ENCODE data around the gene UGT1A1. TPM values are rescaled to one million over a fixed set of nuclear protein-coding genes. Genes with fewer than 3 reads are reported as not detected.

The UGT1A1 gene
- total RNA-seq, 1 experiment from 2014 or later: not detected

GRCh38 chr2:233780771-233781170 is 20.7 kb downstream of the UGT1A1 start:
- WGBS (ENCODE audit: extremely low coverage, insufficient read length, low lambda C conversion rate): 100% methylated on average over 1 of the region's 4 CpGs
- H3K4me3 Mint-ChIP-seq: no peak overlapping the region
- H3K23ac ChIP-seq (ENCODE audit: insufficient read length, low read depth, low read length): no peak overlapping the region

More at GRCh38 chr2:233780771-233781170, 20.7 kb downstream of the UGT1A1 start:
- Mint-ChIP-seq H3K27me3 (ENCODE audit: low read depth) (peaks cover 12% of the 10 kb centered on the region; the same call in 1 of the 2 replicates), H3K9me3 (peaks cover 13 to 22% of the 10 kb centered on the region in 2 experiments; a peak in 4 of 5 replicates), H3K36me3 (ENCODE audit: insufficient read depth in 1 of 3, low read depth in 3 of 3) (peaks cover 1 to 4% (median 1%) of the 10 kb centered on the region in 3 experiments; a peak in 4 of 7 replicates), H3K27ac (no peak overlapping the region), H3K4me1 (no peaks in the 10 kb centered on the region)
- no peaks in the 10 kb centered on the region for H3K79me2 ChIP-seq (ENCODE audit: insufficient read depth, low read length)
- peaks cover 4% of the 10 kb centered on the region for H3K9me3 ChIP-seq (ENCODE audit: control insufficient read depth, low read depth, low read length)
- H4K5ac ChIP-seq (ENCODE audit: insufficient read length, low read depth, low read length): no peak overlapping the region
- H3K27me3 ChIP-seq (ENCODE audit: insufficient read depth, low read length): no peaks in the 10 kb centered on the region
- H2BK12ac ChIP-seq (ENCODE audit: insufficient read length, low read depth, low read length): no peak overlapping the region
- no peak overlapping the region for H2AK5ac ChIP-seq (ENCODE audit: insufficient read length, low read length)
- no peaks in the 10 kb centered on the region for H3K79me1 ChIP-seq (ENCODE audit: insufficient read depth, low read depth, low read length, poor library complexity, severe bottlenecking)
- no peak overlapping the region for H2BK15ac ChIP-seq (ENCODE audit: low read depth, low read length)
- no peak overlapping the region for H2BK20ac ChIP-seq (ENCODE audit: low read depth, low read length, poor library complexity, severe bottlenecking)
- no peak overlapping the region for H3K4ac ChIP-seq (ENCODE audit: low read depth, low read length)
- H3K4me1 ChIP-seq (ENCODE audit: insufficient read depth, low read length): no peaks in the 10 kb centered on the region
- H3K14ac ChIP-seq (ENCODE audit: insufficient read depth, low read length): no peak overlapping the region
- no peak overlapping the region for H4K8ac ChIP-seq (replicated peaks; ENCODE audit: insufficient read length, low read depth, low read length)
- H3T11ph ChIP-seq (ENCODE audit: low read length): no peak overlapping the region
- H3K27ac ChIP-seq (ENCODE audit: insufficient read length, low read depth, low read length): no peak overlapping the region
- H3K4me2 ChIP-seq (ENCODE audit: insufficient read depth, insufficient read length, low read length): no peak overlapping the region
- H4K91ac ChIP-seq (ENCODE audit: insufficient read length, low read depth, low read length): no peak overlapping the region
- no peak overlapping the region for H2AFZ ChIP-seq (ENCODE audit: low read length)
- H3K23me2 ChIP-seq (ENCODE audit: insufficient read length, low read depth, low read length, poor library complexity, severe bottlenecking): no peaks in the 10 kb centered on the region
- H3K56ac ChIP-seq (ENCODE audit: insufficient read length, low read depth, low read length): no peak overlapping the region
- DNase-seq: no peak
- TF ChIP-seq CTCF (conservative IDR thresholded peaks at IDR 0.05): no peak
- H2BK120ac ChIP-seq (ENCODE audit: low read depth, low read length, poor library complexity, severe bottlenecking): no peak overlapping the region
- H4K20me1 ChIP-seq (ENCODE audit: control insufficient read depth, insufficient read depth, insufficient read length): no peaks in the 10 kb centered on the region
- no peak overlapping the region for H3K18ac ChIP-seq (ENCODE audit: insufficient read length, low read depth, low read length)
- H3K9ac ChIP-seq (ENCODE audit: extremely low read depth, insufficient read length, low read length): no peak overlapping the region
- H2BK5ac ChIP-seq (ENCODE audit: insufficient read length, low read length): no peak overlapping the region
